Cardiac septum (tissue), 1 donor: Measurements from ENCODE around the gene RGS18. TPM values are rescaled to one million over a fixed set of nuclear protein-coding genes. Genes with fewer than 3 reads are reported as not detected.

Experiments
- total RNA-seq: library from RNA; stranded (reverse); fragmentation: NEBNext Ultra II Directional; extraction: Animal tissue kit (Norgen Biotek cat#: 25700); gene quantifications from one replicate; pipeline ENCODE4 v1.2.1, GENCODE V29; 2021
- donor health status: DM: no; HTN: no; CAD: no.

The RGS18 gene
- total RNA-seq, 1 donor from 2014 or later, result 1.1 TPM

Other genes starting within 250 kb of the RGS18 start
- gene RGS21, start 158.5 kb downstream of the RGS18 start, total RNA-seq, result not detected